Measurements from ENCODE around the gene MCEMP1.
A peak's percentile ranks its signal among the peaks of the same experiment; 100 is the strongest.

MCEMP1 gene

GRCh38 chr19:7633698-7634097, 43.2 kb upstream of the MCEMP1 start, which contains the start of gene PCP2:
Gene PCP2, minus strand, starts transcription at chr19:7633719. Its CDS starts 262 bp downstream, at chr19:7633457.
- no peak for TF ChIP-seq CTCF (IDR thresholded peaks at IDR 0.05; ENCODE audit: control insufficient read depth, extremely low read depth, insufficient read depth)
- no peak for DNase-seq (ENCODE audit: low read depth)
- H3K4me3 ChIP-seq (ENCODE audit: low read depth, low read length): no peak within 1 kb of the TSS

DNA sequence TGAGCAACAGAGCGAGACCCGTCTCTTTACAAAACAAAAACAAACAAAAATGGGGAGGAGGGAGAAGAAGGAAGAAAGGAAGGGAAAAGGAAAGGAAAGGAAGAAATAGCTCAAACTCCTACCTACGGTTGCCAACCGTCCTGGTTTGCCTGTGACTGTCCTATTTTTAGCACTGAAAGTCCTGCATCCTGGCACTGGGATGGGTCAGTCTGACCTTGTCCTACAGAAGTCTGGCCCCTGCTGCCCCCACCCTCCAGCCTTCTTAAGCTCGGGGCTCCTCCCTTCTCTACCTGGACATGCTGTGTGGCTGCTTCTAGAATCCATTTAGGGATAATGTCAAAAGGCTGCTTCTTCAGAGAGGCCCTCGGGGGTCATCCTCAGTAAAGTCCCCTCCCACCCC, 41.2 kb upstream of the MCEMP1 start:
- no peak overlapping the region for H3K4me3 ChIP-seq (ENCODE audit: low read depth, low read length)
- DNase-seq (ENCODE audit: low read depth): no peak
- no peak for TF ChIP-seq CTCF (IDR thresholded peaks at IDR 0.05; ENCODE audit: control insufficient read depth, extremely low read depth, insufficient read depth)

GRCh38 chr19:7636317-7636690, 40.6 kb upstream of the MCEMP1 start:
- peak overlapping the region; percentile 94; the same call in 1 of the 2 replicates for H3K4me3 ChIP-seq (ENCODE audit: low read depth, low read length)
- TF ChIP-seq CTCF (IDR thresholded peaks at IDR 0.05; ENCODE audit: control insufficient read depth, extremely low read depth, insufficient read depth): no peak
- DNase-seq (ENCODE audit: low read depth): no peak

DNA sequence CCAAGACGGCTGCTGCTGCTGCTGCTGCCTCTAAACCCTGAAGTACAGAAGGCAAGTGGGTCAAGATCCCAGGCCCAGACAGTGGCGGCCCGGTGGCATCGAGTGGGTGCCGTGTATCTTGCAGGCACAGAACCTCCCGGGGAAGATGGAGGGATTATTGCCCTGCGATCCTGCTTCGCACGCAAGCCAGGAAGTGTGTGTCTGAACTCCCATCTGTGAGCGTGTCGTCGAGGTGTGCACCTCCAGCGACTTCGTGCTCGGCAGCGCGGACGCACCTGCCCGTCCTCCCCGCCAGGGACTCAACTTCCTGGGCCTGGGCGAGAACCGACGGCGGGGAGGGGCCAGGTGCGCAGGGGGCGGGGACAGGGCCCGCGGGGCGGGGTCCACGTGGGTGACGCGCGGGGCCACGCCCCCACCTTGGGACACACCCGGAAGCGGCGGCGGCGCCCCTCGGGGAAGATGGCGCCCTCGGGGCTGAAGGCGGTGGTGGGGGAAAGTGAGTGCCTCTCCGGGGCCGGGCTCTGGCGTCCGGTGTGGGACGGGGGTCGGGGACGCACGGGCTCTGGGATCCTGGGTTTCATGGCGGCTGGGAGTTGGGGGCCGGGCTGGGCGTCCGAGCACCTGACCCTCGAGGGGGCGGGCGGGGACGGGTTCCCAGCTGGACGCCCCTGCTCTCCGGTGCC, 40.1 kb upstream of the MCEMP1 start, which contains the start of gene STXBP2:
Gene STXBP2 (plus strand): TSS at position 420 of the 683 bp plus-strand sequence. CDS start 40 bp downstream, at position 460.
- H3K4me3 ChIP-seq (ENCODE audit: low read depth, low read length): peak within 1 kb of the TSS; percentile 94
- peak; percentile 35 for DNase-seq (ENCODE audit: low read depth)
- no peak for TF ChIP-seq CTCF (IDR thresholded peaks at IDR 0.05; ENCODE audit: control insufficient read depth, extremely low read depth, insufficient read depth)

DNA sequence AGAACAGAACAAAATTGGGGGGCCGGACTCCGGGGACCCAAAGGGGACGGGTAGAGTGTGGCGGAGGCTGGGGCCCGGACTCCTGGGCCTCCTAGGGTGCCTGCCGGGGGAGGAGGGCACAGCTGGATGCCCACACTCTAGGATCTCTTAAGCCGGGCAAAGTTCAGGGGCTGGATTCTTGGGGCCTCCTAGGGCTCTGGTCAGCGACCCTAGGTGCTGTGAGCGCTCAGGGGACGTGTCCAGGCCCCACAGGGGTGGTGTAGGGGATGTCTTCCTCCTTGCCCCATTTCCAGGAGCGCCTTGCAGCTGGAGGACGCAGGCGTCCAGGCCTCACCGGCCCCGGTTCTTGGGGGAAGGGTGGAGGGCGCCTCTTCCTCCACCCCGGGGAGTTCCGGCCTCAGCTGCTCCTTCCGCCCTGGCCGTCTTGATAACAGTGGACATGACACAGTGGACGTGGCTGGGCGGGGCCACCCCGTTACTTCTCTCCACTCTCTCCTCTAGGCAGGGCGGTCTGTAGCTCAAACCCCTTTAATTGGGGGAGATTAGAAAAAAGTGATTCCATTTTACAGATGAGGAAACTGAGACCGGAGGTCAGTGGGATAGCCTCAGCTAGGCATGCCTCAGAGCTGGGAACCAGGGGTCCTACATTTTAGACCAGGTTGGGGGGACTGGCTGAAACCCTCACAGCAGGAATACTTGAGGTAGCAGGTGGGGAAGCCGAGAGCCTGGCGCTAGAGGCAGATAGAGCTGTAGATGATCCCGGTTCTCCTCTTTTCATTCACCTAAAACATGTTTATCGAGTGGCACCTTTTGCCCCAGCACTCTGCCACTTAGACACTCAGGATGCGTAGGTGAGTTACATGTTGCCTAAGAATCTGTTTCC, 39.3 kb upstream of the MCEMP1 start:
- peak overlapping the region; percentile 94 for H3K4me3 ChIP-seq (ENCODE audit: low read depth, low read length)
- TF ChIP-seq CTCF (IDR thresholded peaks at IDR 0.05; ENCODE audit: control insufficient read depth, extremely low read depth, insufficient read depth): no peak
- DNase-seq (ENCODE audit: low read depth): no peak

DNA sequence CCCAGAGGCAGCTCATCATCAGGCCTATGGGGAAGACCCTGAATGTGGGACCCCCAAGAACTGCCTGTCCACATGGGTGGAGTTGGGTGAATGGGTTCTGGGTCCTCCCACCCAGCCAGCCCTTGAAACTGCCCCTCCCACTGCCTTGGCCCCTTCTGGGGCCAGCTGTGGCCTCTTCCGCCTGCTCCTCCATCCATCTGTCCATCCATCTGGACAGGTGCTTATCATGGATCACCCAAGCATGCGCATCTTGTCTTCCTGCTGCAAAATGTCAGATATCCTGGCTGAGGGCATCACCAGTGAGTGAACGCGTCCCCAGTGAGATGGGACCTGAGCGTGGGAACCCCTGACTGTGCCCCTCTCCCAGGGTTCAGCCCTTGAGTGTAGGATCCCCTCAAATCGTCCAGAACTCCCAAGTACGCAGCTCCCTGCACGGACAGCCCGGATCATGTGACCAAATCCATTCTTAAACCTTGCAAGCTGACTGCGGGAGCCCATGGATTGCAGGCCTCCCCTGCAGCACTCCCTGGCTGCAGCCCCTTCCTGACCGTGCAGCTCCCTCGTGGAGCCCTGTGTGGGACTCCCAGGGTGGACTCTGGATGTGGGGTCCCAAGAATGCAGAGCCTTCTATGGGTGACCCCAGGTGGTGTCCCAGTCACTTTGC, 38.0 kb upstream of the MCEMP1 start:
- H3K4me3 ChIP-seq (ENCODE audit: low read depth, low read length): no peak overlapping the region
- no peak for DNase-seq (ENCODE audit: low read depth)
- no peak for TF ChIP-seq CTCF (IDR thresholded peaks at IDR 0.05; ENCODE audit: control insufficient read depth, extremely low read depth, insufficient read depth)

Data from LNCaP clone FGC (cell line).